Suprapubic skin (tissue), 4 donors: ENCODE measurements around the gene KLF15. TPM values are rescaled to one million over a fixed set of nuclear protein-coding genes. Genes with fewer than 3 reads are reported as not detected.

Source experiments
- DNase-seq, 2 donors: peaks; one replicate each; pipeline ENCODE4 v3.0.0-alpha.2; 2019; ENCODE audit warnings: low spot score in 2 of 2
- H3K27ac ChIP-seq: fragments of 200-600 bp; sonication (generic); one replicate; pipeline ENCODE4 v1.5.1; 2019
- H3K27me3 ChIP-seq: fragments of 200-600 bp; sonication (generic); one replicate; pipeline ENCODE4 v1.5.1; 2019
- H3K36me3 ChIP-seq: fragments of 200-600 bp; sonication (generic); one replicate; pipeline ENCODE4 v1.5.1; 2019
- H3K4me1 ChIP-seq: fragments of 200-600 bp; sonication (generic); one replicate; pipeline ENCODE4 v1.5.1; 2019
- H3K4me3 ChIP-seq: fragments of 200-600 bp; sonication (generic); one replicate; pipeline ENCODE4 v1.5.1; 2019; ENCODE audit warnings: mild to moderate bottlenecking
- H3K9me3 ChIP-seq: fragments of 200-600 bp; sonication (generic); one replicate; pipeline ENCODE4 v1.5.1; 2019
- CTCF ChIP-seq, 2 donors: fragments of 200-600 bp in 1 of 2; fragments of 450-650 bp in 1 of 2; sonication (generic) in 1 of 2; IDR thresholded peaks; one replicate each; pipeline ENCODE4 v1.5.1; 2016 to 2019; ENCODE audit warnings: antibody characterized with exemption in 2 of 2, mild to moderate bottlenecking in 1 of 2, moderate library complexity in 1 of 2
- EP300 ChIP-seq: sonication (generic); formaldehyde crosslinking; IDR thresholded peaks from one replicate; pipeline ENCODE4 v1.6.1; 2017; ENCODE audit warnings: antibody characterized with exemption
- POLR2A ChIP-seq, 2 donors: fragments of 450-650 bp; IDR thresholded peaks; one replicate each; pipeline ENCODE4 v1.6.1; 2017; ENCODE audit warnings: antibody characterized with exemption in 2 of 2, mild to moderate bottlenecking in 2 of 2, moderate library complexity in 2 of 2
- POLR2AphosphoS5 ChIP-seq, 3 donors: sonication (generic); formaldehyde crosslinking; IDR thresholded peaks; one replicate each; pipeline ENCODE4 v1.6.1; 2017; ENCODE audit warnings: antibody characterized with exemption in 3 of 3
- WGBS: methylation state at CpG from one replicate; pipeline ENCODE4 v1.1.5; 2018; 5-methylcytosine and 5-hydroxymethylcytosine counted together
- total RNA-seq, 4 donors: library from RNA; depleted of rRNA; stranded (reverse); fragments of >200 nt; gene quantifications; one replicate each; pipeline ENCODE4 v1.1.0, GENCODE V29; 2016

Gene KLF15
- total RNA-seq, 4 donors from 2014 or later, result 7.3 to 19.2 (median 14.3) TPM

- H3K4me1 ChIP-seq, result no peaks in the 10 kb centered on the region
- TF ChIP-seq POLR2AphosphoS5 (IDR thresholded peaks at IDR 0.05), result no peak
- no peak for TF ChIP-seq POLR2A (IDR thresholded peaks at IDR 0.05)
- TF ChIP-seq EP300, result no peak
- 90% methylated on average over 7 of the region's 7 CpGs for WGBS
These were observed 12.0 kb downstream of the KLF15 start for GRCh38 chr3:126345231-126345630.

DNA sequence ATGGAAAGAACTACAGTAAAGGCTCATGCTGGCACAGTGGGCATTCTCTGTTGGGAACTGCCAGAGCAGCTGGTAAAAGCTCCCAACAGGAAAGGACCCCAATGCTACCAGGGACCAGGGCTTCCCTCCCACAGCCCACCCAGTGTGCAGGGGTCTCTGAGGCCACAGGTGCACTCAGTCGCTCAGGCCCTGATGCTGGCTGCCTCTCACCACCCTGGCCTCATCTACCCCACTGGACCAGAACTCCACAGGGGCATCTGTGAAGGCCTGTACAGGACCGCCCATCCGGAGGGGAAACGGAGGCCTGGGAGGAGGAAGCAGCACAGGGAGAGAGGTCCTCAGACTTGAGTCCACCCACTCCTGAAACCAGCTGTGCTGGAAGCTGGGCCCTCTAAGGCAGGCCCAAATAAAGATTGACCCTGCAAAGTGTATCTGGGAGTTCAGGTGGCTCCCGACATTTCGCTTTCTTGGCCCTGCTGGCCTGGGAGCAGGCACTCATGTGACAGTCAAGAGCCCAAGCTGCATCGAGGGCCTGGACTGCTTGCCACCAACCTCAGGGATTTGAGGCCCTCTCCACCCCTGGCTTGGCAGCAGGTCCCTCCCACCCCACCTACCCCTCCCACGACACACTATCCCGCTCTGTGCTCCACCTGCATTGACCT lies 12.7 kb downstream of the KLF15 start:
- Histone ChIP-seq H3K36me3 (peaks cover 5% of the 10 kb centered on the region), H3K4me1 (peaks cover 1% of the 10 kb centered on the region), H3K9me3 (no peaks in the 10 kb centered on the region), H3K27me3 (no peaks in the 10 kb centered on the region), H3K4me3 (no peak overlapping the region), H3K27ac (no peak overlapping the region)
- no peak for TF ChIP-seq EP300
- TF ChIP-seq POLR2AphosphoS5 (IDR thresholded peaks at IDR 0.05), result no peak
- TF ChIP-seq POLR2A (IDR thresholded peaks at IDR 0.05), result no peak
- no peak for TF ChIP-seq CTCF (IDR thresholded peaks at IDR 0.05)
- WGBS, result 92% methylated on average over 9 of the region's 9 CpGs
- DNase-seq, result peak; percentile 45 to 55

More at GRCh38 chr3:126345231-126345630, 12.0 kb downstream of the KLF15 start:
- Histone ChIP-seq H3K36me3 (peaks cover 5% of the 10 kb centered on the region), H3K4me3 (no peak overlapping the region), H3K27me3 (no peaks in the 10 kb centered on the region), H3K27ac (no peak overlapping the region), H3K9me3 (no peaks in the 10 kb centered on the region)
- no peak for DNase-seq

- peaks cover 6% of the 10 kb centered on the region for H3K4me1 ChIP-seq
- H3K27ac ChIP-seq, result no peak overlapping the region
- H3K27me3 ChIP-seq, result peaks cover 6% of the 10 kb centered on the region
- H3K36me3 ChIP-seq, result peaks cover 5% of the 10 kb centered on the region
- no peak overlapping the region for H3K4me3 ChIP-seq
- DNase-seq, result peak; percentile 40 to 41
- 88% methylated on average over 32 of the region's 32 CpGs for WGBS
- TF ChIP-seq POLR2AphosphoS5 (IDR thresholded peaks at IDR 0.05) (no peak), EP300 (no peak), CTCF (IDR thresholded peaks at IDR 0.05) (no peak), POLR2A (IDR thresholded peaks at IDR 0.05) (no peak)
- no peaks in the 10 kb centered on the region for H3K9me3 ChIP-seq
These were observed 13.6 kb downstream of the KLF15 start for GRCh38 chr3:126343649-126344035.

GRCh38 chr3:126342991-126343648 lies 14.1 kb downstream of the KLF15 start:
- Histone ChIP-seq H3K4me1 (peaks cover 6% of the 10 kb centered on the region), H3K36me3 (peaks cover 5% of the 10 kb centered on the region), H3K9me3 (no peaks in the 10 kb centered on the region), H3K27me3 (peaks cover 11% of the 10 kb centered on the region), H3K27ac (no peak overlapping the region), H3K4me3 (no peak overlapping the region)
- peak; percentile 51 to 74 for DNase-seq
- TF ChIP-seq CTCF (IDR thresholded peaks at IDR 0.05) (no peak), POLR2A (IDR thresholded peaks at IDR 0.05) (no peak), POLR2AphosphoS5 (IDR thresholded peaks at IDR 0.05) (no peak), EP300 (no peak)
- 89% methylated on average over 10 of the region's 20 CpGs for WGBS

DNA sequence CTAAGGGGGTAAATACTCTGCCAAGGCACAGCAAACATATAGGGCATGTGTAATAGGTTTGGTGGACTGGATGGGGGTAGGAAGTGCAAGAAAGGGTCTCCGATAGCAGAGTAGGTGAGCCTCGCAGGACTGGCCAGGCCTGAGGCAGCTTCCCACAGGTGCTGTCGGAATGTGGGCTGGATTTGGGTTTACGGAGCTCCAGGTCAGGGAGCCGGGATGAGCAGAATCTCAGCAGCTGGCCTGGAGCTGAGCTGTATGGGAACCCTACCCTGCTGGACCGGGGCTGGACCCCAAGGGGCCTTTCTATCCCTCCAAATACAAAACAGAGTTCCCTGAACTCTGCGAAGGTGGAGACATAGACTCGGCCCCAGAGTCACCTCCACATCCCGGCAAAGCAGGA lies 15.0 kb downstream of the KLF15 start:
- DNase-seq, result peak in 1 of 2 donors; percentile 57
- TF ChIP-seq CTCF (IDR thresholded peaks at IDR 0.05) (no peak), POLR2AphosphoS5 (IDR thresholded peaks at IDR 0.05) (no peak), POLR2A (IDR thresholded peaks at IDR 0.05) (no peak), EP300 (no peak)
- no peak overlapping the region for H3K4me3 ChIP-seq
- H3K27ac ChIP-seq, result no peak overlapping the region
- 88% methylated on average over 9 of the region's 9 CpGs for WGBS
- H3K36me3 ChIP-seq, result peaks cover 5% of the 10 kb centered on the region
- H3K4me1 ChIP-seq, result peaks cover 6% of the 10 kb centered on the region
- no peaks in the 10 kb centered on the region for H3K9me3 ChIP-seq
- peaks cover 15% of the 10 kb centered on the region for H3K27me3 ChIP-seq
